ENCODE data around the gene OSBPL2.

The OSBPL2 gene

GRCh38 chr20:62325172-62325905, 87.0 kb downstream of the OSBPL2 start:
- TF ChIP-seq, protein P1, sequence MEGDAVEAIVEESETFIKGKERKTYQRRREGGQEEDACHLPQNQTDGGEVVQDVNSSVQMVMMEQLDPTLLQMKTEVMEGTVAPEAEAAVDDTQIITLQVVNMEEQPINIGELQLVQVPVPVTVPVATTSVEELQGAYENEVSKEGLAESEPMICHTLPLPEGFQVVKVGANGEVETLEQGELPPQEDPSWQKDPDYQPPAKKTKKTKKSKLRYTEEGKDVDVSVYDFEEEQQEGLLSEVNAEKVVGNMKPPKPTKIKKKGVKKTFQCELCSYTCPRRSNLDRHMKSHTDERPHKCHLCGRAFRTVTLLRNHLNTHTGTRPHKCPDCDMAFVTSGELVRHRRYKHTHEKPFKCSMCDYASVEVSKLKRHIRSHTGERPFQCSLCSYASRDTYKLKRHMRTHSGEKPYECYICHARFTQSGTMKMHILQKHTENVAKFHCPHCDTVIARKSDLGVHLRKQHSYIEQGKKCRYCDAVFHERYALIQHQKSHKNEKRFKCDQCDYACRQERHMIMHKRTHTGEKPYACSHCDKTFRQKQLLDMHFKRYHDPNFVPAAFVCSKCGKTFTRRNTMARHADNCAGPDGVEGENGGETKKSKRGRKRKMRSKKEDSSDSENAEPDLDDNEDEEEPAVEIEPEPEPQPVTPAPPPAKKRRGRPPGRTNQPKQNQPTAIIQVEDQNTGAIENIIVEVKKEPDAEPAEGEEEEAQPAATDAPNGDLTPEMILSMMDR (IDR thresholded peaks at IDR 0.05; ENCODE audit: control insufficient read depth, insufficient read depth, low read depth, low read length, missing control alignments) = no peak
- H3K4me3 ChIP-seq (ENCODE audit: control insufficient read depth, low read depth, low read length) = no peak overlapping the region
- DNase-seq (ENCODE audit: low read depth) = no peak

DNA sequence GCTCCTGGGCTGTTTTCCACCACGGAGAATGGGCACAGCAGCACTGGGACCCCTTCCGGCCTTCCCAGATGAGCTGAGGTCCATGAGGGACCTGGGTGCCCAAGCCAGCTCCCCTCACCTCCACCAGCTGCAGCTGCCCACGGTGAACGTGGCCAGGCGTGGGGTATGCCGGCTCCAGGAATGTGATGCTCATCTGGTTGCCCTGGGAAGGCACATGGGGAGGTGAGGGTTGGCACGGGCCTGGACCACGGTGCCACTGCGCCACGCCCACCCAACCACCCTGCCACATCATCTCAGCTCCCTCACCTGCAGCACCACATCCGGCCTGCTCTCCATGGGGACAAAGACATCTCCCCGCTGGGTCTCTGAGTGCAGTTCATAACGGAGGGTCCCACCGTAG, 88.2 kb downstream of the OSBPL2 start:
- TF ChIP-seq, protein P1 (IDR thresholded peaks at IDR 0.05; ENCODE audit: control insufficient read depth, insufficient read depth, low read depth, low read length, missing control alignments) = no peak
- H3K4me3 ChIP-seq (ENCODE audit: control insufficient read depth, low read depth, low read length) = no peak overlapping the region
- no peak for DNase-seq (ENCODE audit: low read depth)

GRCh38 chr20:62326959-62327725, 88.8 kb downstream of the OSBPL2 start:
- no peak for DNase-seq (ENCODE audit: low read depth)
- TF ChIP-seq, protein P1 (IDR thresholded peaks at IDR 0.05; ENCODE audit: control insufficient read depth, insufficient read depth, low read depth, low read length, missing control alignments) = no peak
- H3K4me3 ChIP-seq (ENCODE audit: control insufficient read depth, low read depth, low read length) = no peak overlapping the region

DNA sequence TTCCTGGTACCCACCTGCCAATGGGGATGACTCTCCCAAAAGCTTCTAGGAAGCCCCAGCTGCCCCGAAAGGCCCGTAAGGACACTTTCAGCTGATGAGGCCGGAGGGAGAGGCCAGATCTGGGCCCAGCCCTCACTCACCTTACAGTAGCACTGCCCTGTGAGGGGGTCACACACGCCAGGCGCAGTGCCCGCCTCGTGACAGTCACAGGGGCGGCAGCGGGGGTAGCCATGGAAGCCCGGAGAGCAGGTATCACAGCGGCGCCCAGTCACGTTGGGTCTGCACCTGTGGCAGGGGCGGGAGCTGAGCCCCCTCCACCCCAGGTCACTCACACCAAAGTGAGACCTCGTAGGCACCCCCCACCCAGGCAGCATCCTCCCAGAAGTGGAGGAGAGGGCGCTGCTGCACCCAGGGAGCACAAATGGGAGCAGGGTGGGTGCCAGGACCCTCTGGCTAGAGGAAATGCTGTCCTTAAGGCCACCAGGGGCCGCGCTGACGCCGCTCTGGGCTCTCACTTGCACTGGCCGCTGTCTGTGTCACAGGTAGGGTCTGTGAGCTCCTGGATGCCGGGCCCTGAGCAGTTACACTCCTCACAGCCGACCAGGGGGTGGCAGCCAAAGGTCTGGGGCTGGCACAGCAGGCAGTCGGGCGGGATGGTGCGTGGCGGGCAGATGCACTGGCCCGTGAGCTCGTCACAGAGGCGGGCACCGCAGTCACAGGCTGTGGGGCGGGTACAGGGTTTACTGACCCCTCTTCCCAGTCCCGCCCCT, 89.6 kb downstream of the OSBPL2 start:
- TF ChIP-seq, protein P1 (IDR thresholded peaks at IDR 0.05; ENCODE audit: control insufficient read depth, insufficient read depth, low read depth, low read length, missing control alignments) = no peak
- no peak for DNase-seq (ENCODE audit: low read depth)
- no peak overlapping the region for H3K4me3 ChIP-seq (ENCODE audit: control insufficient read depth, low read depth, low read length)

DNA sequence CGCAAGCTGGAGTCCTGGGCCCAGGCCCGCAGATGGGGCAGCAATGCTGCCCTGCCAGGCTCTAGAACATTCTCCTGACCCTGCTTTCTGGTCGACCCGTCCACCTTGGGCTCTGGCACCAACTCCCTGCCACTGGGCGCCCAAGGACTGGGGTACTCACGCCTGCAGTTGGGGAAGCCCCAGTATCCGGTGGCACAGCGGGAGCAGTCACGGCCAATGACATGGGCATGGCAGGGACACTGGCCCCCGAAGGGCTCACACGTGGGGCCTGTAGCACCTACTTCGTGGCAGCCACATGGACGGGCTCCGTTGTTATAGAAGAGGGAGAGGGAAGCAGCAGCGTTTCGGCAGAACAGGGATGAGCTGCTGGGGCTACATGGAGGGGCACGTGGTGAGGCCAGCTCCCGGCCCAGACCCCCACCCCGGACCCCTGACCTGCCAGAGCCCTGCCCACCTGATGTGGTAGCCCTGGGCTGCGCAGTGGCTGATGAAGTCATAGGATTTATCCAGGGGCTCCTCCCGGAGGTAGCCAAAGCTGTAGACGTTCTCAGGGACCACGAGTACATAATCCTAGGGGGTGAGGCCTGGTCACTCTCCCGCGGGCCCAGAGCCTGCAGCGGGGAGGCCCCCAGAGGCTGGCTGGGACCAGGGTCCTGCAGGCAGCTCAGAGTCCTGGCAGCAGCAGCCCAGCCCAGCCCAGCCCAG, 90.5 kb downstream of the OSBPL2 start:
- no peak for DNase-seq (ENCODE audit: low read depth)
- TF ChIP-seq, protein P1 (IDR thresholded peaks at IDR 0.05; ENCODE audit: control insufficient read depth, insufficient read depth, low read depth, low read length, missing control alignments) = no peak

More for the DNA sequence above, 90.5 kb downstream of the OSBPL2 start:
- H3K4me3 ChIP-seq (ENCODE audit: control insufficient read depth, low read depth, low read length) = no peak overlapping the region
